Ovary (tissue), 3 donors: ENCODE measurements around the gene LINGO3.

ENCODE experiments used
- EP300 ChIP-seq: sonication (generic); formaldehyde crosslinking; IDR thresholded peaks from one replicate; pipeline ENCODE4 v1.6.1; 2017; ENCODE audit warnings: antibody characterized with exemption
- POLR2A ChIP-seq: fragments of 450-650 bp; IDR thresholded peaks from one replicate; pipeline ENCODE4 v1.6.1; 2017; ENCODE audit warnings: antibody characterized with exemption, mild to moderate bottlenecking, moderate library complexity
- TF ChIP-seq, protein P1 (sequence below), 3 donors: fragments of 450-650 bp in 2 of 3; fragments of 200-600 bp in 1 of 3; IDR thresholded peaks; one replicate each; pipeline versions ENCODE4 v1.5.1 to v1.8.0; 2016 to 2022; ENCODE audit warnings: antibody characterized with exemption in 3 of 3, mild to moderate bottlenecking in 1 of 3
- donor health status: DM: no; HTN: no; CAD: no.

DNA sequence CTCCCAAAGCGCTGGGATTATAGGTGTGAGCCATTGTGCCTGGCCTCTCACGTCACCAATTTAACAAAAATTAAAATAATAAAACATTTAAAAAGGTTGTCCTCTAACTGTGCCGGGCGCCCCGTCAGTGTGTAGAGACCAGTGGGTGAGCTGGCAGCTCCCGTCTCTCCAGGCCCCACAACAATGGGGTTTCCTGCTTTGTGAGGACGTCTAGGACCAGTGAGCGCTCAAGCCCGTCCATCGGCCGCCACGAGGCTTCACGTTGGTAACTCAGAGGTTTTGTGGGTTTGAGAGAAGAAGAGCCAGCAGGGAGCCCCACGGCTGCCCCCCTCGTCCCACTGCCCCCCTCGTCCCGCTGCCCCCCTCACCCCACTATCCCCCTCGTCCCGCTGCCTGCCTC, 15.8 kb upstream of the LINGO3 start:
- TF ChIP-seq EP300 (no peak), POLR2A (no peak)
- TF ChIP-seq, protein P1, sequence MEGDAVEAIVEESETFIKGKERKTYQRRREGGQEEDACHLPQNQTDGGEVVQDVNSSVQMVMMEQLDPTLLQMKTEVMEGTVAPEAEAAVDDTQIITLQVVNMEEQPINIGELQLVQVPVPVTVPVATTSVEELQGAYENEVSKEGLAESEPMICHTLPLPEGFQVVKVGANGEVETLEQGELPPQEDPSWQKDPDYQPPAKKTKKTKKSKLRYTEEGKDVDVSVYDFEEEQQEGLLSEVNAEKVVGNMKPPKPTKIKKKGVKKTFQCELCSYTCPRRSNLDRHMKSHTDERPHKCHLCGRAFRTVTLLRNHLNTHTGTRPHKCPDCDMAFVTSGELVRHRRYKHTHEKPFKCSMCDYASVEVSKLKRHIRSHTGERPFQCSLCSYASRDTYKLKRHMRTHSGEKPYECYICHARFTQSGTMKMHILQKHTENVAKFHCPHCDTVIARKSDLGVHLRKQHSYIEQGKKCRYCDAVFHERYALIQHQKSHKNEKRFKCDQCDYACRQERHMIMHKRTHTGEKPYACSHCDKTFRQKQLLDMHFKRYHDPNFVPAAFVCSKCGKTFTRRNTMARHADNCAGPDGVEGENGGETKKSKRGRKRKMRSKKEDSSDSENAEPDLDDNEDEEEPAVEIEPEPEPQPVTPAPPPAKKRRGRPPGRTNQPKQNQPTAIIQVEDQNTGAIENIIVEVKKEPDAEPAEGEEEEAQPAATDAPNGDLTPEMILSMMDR (IDR thresholded peaks at IDR 0.05): no peak
